Measurements from ENCODE around the gene MOV10L1.

MOV10L1 gene

DNA sequence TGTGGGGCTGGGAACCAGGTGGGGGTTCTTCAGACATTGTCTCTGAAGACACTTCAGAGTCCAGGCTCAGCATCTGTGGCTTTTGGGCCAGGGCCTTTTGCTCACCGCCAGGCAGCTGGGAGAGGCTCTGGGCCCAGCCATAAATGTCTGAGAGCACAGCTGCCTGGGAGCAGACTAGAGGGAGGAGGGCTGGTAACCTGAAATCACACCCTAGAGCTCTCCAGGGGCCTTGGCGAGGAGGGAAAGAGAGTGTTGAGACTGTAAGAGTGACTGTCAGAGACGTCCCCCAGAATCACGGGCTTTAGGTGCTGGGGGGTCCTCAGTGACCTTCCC lies 100.0 kb downstream of the MOV10L1 start:
- H3K4me3 ChIP-seq (ENCODE audit: low read length) = no peak overlapping the region
- no peaks in the 10 kb centered on the region for H3K9me3 ChIP-seq (ENCODE audit: low read length)

DNA sequence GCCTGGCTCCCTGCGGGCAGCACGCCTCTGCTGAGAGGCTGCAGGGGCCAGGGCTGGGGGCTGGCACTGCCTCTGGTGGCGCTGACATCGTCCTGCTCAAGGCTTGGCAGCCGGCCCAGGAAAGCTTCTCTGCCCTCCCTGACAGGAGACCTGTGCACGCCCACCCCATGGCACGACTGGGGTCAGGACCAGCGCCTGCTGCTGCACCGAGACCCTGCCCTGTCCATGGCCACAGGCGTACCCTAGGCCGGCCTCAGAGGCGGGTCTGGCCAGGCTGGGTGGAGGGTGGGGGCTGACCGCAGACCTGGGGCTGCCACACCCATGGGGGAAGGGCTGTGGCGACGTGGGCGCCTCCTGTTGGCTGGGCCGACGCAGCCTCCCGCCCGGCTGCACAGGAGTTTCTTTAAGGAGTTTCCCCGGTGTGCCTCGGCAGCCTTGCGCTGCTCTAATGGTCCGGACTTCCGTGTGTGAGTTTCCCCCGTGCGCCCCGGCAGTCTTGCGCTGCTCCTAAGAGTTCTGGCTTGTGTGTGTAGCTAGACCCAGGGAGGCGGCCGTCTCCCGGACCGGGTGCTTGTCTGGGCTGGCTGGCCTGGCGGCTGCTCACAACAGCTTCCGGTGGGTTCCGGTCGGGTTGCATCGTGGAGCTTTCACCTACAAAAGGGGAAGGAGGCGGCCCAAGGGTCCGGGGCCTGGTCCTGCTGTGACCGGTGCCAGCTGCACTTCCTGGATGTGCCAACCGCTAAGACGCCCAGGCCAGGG lies 100.6 kb downstream of the MOV10L1 start:
- Histone ChIP-seq H3K9me3 (ENCODE audit: low read length) (no peaks in the 10 kb centered on the region), H3K4me1 (ENCODE audit: insufficient read depth, low read length) (peaks cover 5% of the 10 kb centered on the region), H3K4me3 (ENCODE audit: low read length) (no peak overlapping the region), H3K27me3 (ENCODE audit: insufficient read depth, low read length) (no peaks in the 10 kb centered on the region), H3K36me3 (ENCODE audit: insufficient read depth, low read length) (peaks cover 11% of the 10 kb centered on the region), H2AFZ (ENCODE audit: low read depth, low read length) (no peak overlapping the region)

More for the DNA sequence above, 100.0 kb downstream of the MOV10L1 start:
- Histone ChIP-seq H3K4me1 (ENCODE audit: insufficient read depth, low read length) (peaks cover 5% of the 10 kb centered on the region), H3K36me3 (ENCODE audit: insufficient read depth, low read length) (peaks cover 7% of the 10 kb centered on the region), H3K27me3 (ENCODE audit: insufficient read depth, low read length) (no peaks in the 10 kb centered on the region), H2AFZ (ENCODE audit: low read depth, low read length) (no peak overlapping the region)

DNA sequence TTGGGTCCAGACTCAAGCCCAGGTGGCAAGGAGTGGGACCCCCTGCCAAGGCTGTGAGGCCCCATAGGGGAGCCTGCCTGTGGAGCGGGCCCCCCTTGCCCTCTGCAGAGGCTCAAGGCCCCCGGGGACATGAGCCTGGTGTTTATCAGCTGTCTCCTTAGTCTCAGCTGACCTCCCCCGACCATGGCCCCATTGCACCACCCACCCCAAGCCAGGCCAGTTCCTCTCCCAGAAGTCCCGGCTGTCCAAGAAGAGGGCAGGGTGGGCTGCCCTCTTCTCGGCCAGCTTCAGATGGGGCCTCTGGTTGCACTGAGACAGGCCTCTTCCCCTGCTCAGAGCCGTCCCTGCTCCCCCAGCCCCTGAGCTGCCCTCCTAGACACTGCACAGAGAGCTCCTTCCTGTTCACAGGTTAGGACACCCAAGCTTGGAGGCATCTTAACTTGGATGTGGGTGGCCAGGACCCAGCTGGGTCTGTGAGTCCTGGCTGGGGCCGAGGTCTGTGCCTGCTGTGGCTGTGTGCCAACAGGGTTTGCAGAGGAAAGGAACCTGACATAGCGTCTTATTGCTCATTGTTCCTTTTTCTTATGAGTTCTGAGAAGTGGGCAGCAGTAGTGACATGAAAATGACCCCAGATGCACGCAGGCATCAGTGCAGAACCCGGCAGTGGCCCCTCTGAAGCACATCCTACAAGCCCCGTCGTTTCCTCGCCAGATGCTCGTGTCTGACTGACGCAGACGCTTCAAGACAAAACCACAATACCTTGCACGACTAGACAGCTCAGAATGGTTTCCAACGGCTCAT lies 101.3 kb downstream of the MOV10L1 start:
- H3K9me3 ChIP-seq (ENCODE audit: low read length) = no peaks in the 10 kb centered on the region
- H3K4me3 ChIP-seq (ENCODE audit: low read length) = no peak overlapping the region
- H3K4me1 ChIP-seq (ENCODE audit: insufficient read depth, low read length) = peaks cover 5% of the 10 kb centered on the region
- no peak overlapping the region for H2AFZ ChIP-seq (ENCODE audit: low read depth, low read length)
- no peaks in the 10 kb centered on the region for H3K27me3 ChIP-seq (ENCODE audit: insufficient read depth, low read length)
- peaks cover 11% of the 10 kb centered on the region for H3K36me3 ChIP-seq (ENCODE audit: insufficient read depth, low read length)

DNA sequence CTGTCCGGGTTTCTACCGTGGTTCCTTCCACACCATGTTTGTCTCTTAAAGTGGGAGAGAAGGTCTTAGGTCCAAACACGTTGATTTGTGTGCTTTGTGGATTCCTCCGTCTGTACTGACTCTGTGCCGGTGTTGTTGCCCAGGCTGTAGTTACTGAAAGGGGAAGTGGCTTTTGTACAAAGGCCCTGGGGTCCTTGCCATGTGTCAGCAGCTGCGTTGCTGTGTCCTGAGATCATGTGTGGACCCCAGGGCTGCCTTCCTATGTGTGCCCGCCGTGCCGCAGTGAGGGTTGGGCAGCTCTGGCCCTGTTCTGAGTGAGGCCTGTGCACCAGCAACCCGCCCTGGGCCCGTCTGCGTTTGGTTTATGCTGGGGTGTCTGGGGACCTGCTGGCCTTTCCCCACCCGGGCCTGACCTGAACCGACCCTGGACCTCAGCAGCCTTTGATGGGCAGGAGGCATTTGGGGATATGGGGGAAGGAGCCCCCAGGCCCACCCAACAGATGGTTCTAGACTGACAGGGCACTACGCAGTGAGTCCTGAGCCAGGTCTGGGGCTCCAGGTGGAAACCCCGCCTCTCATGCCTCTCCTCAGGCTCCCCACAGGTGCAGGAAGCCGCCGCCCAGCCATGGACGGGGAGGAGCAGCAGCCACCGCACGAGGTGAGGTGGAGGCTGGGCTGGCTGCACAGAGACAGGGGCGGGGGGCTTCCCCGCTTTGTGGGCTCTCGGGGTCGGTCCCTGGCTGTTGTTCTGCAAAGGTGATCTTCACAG lies 102.8 kb downstream of the MOV10L1 start:
- peaks cover 11% of the 10 kb centered on the region for H3K36me3 ChIP-seq (ENCODE audit: insufficient read depth, low read length)
- no peak overlapping the region for H3K4me3 ChIP-seq (ENCODE audit: low read length)
- H3K4me1 ChIP-seq (ENCODE audit: insufficient read depth, low read length) = no peaks in the 10 kb centered on the region
- H2AFZ ChIP-seq (ENCODE audit: low read depth, low read length) = no peak overlapping the region
- H3K27me3 ChIP-seq (ENCODE audit: insufficient read depth, low read length) = no peaks in the 10 kb centered on the region
- H3K9me3 ChIP-seq (ENCODE audit: low read length) = no peaks in the 10 kb centered on the region

DNA sequence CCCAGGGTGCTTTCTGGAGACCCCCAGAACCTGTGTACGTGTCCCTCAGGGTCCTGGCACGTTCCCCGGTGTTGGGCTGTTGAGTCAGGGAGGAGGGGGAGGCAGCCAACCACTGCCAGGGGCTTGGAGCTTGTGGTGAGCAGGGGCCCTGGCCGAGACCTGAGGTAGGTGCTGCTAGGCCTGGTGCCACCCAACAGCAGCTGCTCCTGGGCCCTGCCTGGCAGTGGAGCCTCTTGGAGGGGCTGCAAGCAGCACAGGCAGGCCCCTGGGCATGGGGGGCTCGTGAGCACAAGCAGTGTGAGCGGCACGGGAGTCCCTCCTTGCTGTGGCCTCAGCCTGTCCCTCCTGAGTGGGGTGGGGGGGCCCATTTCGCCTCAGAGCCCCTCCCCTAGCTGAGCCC lies 103.8 kb downstream of the MOV10L1 start:
- H3K4me3 ChIP-seq (ENCODE audit: low read length) = no peak overlapping the region
- no peaks in the 10 kb centered on the region for H3K4me1 ChIP-seq (ENCODE audit: insufficient read depth, low read length)
- H2AFZ ChIP-seq (ENCODE audit: low read depth, low read length) = no peak overlapping the region

DNA sequence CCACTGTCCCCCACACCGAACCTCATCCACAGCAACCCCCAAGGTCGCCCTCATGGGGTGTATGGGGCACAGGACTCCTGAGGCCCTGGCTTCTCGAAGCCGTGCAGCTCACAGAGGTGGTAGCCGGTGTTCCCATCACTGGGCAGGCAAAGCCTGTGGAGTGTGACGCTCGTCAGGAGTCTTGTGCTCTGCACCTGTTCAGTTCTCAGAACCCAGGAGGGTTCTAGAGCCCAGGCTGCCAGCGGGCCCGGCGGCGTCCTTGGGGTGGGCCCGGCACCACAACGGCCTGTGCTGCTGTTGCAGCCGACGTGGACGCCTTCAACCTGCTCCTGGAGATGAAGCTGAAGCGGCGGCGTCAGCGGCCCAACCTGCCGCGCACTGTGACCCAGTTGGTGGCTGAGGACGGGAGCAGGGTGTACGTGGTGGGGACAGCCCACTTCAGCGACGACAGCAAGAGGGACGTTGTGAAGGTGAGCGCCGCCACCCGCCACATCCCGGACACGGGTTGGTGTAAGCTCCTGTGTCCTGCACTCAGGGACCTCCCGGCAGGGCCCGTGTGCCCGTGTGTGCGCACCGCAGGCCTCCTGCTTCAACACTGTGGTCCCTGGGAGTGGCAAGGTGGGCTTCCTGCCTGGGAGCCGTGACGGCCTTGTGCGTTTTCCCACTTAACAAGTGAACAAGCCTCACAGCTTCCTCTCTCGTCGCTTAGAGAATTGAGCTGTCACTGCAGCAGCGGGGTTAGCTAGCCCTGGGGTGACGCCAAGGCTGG lies 104.4 kb downstream of the MOV10L1 start:
- Histone ChIP-seq H3K27me3 (ENCODE audit: insufficient read depth, low read length) (no peaks in the 10 kb centered on the region), H3K4me1 (ENCODE audit: insufficient read depth, low read length) (no peaks in the 10 kb centered on the region), H3K9me3 (ENCODE audit: low read length) (no peaks in the 10 kb centered on the region), H3K4me3 (ENCODE audit: low read length) (no peak overlapping the region), H2AFZ (ENCODE audit: low read depth, low read length) (no peak overlapping the region), H3K36me3 (ENCODE audit: insufficient read depth, low read length) (peaks cover 18% of the 10 kb centered on the region)

More for the DNA sequence above, 103.8 kb downstream of the MOV10L1 start:
- H3K9me3 ChIP-seq (ENCODE audit: low read length) = no peaks in the 10 kb centered on the region
- H3K27me3 ChIP-seq (ENCODE audit: insufficient read depth, low read length) = no peaks in the 10 kb centered on the region
- peaks cover 15% of the 10 kb centered on the region for H3K36me3 ChIP-seq (ENCODE audit: insufficient read depth, low read length)

DNA sequence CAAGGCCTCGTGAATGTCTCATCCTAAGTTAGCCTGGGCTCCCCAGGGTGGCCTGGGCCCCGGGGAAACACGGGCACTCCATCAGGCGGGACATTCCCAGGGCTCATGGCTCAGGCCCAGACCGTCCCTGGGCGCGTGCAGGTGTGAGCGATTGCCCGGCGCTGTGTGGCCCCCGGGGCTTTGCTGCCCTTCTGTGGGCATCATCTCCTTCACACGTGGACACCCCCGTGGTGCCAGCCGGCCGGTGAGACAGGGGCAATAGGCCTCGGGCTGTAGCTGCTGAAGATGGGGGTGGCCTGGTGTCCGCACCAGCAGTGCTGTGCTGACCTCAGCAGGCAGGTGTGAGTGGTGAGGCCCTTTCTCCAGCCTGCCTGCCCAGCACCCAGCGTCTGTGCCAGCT lies 106.5 kb downstream of the MOV10L1 start:
- Histone ChIP-seq H3K36me3 (ENCODE audit: insufficient read depth, low read length) (peaks cover 18% of the 10 kb centered on the region), H3K4me3 (ENCODE audit: low read length) (no peak overlapping the region), H2AFZ (ENCODE audit: low read depth, low read length) (no peak overlapping the region), H3K27me3 (ENCODE audit: insufficient read depth, low read length) (no peaks in the 10 kb centered on the region), H3K9me3 (ENCODE audit: low read length) (no peaks in the 10 kb centered on the region), H3K4me1 (ENCODE audit: insufficient read depth, low read length) (peaks cover 9% of the 10 kb centered on the region)

DNA sequence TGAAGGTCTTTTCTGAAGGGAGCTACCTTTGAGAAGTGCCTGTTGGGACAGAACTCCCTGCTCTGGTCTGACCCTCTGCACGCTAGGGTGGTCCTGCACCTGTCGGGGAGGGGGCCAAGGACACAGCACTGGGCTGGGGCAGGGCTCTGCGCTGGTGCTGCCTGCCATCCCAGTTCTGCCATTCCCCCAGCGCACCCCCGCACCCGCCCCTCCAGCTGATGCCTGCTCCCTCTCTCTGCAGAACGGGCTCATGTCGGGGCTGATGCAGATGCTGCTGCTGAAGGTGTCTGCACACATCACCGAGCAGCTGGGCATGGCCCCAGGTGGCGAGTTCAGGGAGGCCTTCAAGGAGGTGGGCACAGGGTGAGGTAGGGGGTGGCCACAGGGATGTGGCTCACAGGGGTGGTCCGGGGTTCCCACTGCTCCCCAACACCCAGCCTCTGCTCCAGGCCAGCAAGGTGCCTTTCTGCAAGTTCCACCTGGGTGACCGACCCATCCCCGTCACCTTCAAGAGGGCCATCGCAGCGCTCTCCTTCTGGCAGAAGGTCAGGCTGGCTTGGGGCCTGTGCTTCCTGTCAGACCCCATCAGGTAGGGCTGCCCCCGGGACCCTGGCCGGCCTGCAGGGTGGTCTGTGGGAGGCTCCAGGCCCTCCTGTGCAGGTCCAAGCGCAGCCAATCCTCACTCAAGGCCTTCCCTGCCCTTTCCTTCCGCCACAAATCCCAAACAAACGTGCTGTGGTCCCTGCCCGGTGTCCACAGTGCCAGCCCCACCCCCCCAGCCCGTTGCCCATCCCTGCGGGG lies 107.4 kb downstream of the MOV10L1 start:
- H3K9me3 ChIP-seq (ENCODE audit: low read length) = no peaks in the 10 kb centered on the region
- H3K27me3 ChIP-seq (ENCODE audit: insufficient read depth, low read length) = no peaks in the 10 kb centered on the region
- H3K36me3 ChIP-seq (ENCODE audit: insufficient read depth, low read length) = peaks cover 18% of the 10 kb centered on the region
- peaks cover 15% of the 10 kb centered on the region for H3K4me1 ChIP-seq (ENCODE audit: insufficient read depth, low read length)
- H2AFZ ChIP-seq (ENCODE audit: low read depth, low read length) = no peak overlapping the region
- H3K4me3 ChIP-seq (ENCODE audit: low read length) = no peak overlapping the region

DNA sequence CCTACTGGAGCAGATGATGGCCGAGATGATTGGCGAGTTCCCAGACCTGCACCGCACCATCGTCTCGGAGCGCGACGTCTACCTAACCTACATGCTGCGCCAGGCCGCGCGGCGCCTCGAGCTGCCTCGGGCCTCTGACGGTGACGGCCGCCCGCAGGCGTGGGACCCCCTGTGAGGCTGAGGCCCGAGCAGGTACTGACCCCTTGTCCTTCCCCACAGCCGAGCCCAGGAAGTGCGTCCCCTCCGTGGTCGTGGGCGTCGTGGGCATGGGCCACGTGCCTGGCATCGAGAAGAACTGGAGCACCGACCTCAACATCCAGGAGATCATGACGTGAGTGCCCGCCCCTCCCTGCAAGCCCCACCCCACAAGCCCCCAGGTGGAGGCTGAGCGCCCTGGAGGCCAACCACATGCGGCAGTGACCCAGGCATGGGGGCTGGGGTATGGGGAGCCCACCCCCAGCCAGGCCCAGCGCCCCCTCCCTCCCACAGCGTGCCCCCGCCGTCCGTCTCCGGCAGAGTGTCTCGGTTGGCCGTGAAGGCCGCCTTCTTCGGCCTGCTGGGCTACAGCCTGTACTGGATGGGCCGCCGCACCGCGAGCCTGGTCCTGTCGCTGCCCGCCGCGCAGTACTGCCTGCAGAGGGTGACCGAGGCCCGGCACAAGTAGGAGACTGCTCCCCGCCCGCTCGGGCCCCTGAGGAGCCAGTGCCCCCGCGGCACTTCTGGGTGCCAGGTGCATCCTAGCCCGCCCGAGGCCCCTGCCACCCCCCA lies 108.2 kb downstream of the MOV10L1 start:
- Histone ChIP-seq H3K36me3 (ENCODE audit: insufficient read depth, low read length) (peaks cover 19% of the 10 kb centered on the region), H3K27me3 (ENCODE audit: insufficient read depth, low read length) (no peaks in the 10 kb centered on the region), H3K4me1 (ENCODE audit: insufficient read depth, low read length) (peaks cover 18% of the 10 kb centered on the region), H2AFZ (ENCODE audit: low read depth, low read length) (no peak overlapping the region), H3K9me3 (ENCODE audit: low read length) (no peaks in the 10 kb centered on the region), H3K4me3 (ENCODE audit: low read length) (no peak overlapping the region)

DNA sequence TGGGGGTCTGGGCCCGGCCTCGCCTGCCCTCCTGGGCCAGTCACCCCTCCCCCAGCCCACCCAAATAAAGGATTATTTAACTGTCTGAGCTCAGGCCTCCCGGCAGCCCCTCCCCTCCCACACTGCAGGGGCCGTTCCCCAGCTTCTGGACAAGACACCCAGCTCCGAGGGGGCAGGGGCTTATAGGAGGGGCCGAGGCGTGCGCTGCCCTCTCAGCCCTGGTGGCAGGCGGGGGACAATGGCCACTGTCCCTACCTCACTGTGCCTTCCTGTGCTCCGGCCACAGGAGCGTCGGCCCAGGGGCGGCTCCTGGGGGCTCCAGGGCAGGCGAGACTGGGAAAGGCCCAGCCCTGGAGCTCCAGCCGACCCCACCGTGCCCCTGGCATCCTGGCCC lies 108.8 kb downstream of the MOV10L1 start:
- Histone ChIP-seq H3K36me3 (ENCODE audit: insufficient read depth, low read length) (peaks cover 25% of the 10 kb centered on the region), H3K4me1 (ENCODE audit: insufficient read depth, low read length) (peaks cover 18% of the 10 kb centered on the region), H2AFZ (ENCODE audit: low read depth, low read length) (no peak overlapping the region), H3K4me3 (ENCODE audit: low read length) (no peak overlapping the region), H3K27me3 (ENCODE audit: insufficient read depth, low read length) (no peaks in the 10 kb centered on the region), H3K9me3 (ENCODE audit: low read length) (peaks cover 5% of the 10 kb centered on the region)

DNA sequence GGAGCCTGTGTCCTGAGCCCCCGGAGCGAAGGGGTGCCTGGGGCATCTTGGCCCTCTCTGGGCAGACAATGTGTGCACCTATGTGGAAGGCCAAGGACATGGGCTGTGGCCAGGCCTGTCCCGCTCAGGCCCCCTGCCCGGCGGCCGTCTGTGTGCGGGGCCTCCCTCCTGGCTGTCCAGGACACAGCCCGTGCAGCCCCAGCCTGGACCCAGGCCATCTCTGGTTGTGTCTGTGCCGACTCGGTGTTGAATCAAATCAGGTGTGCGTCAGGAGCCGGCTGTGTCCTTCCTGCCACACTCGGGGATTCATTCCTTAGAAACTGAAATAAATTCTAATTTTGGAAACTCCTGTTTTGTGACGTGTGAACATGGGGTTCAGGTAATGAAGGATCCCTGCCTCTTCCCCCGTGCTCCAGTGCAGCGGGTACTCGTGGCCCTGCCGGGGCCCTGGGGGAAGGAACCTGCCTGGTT lies 109.5 kb downstream of the MOV10L1 start:
- Histone ChIP-seq H2AFZ (ENCODE audit: low read depth, low read length) (no peak overlapping the region), H3K36me3 (ENCODE audit: insufficient read depth, low read length) (peaks cover 26% of the 10 kb centered on the region), H3K9me3 (ENCODE audit: low read length) (peaks cover 5% of the 10 kb centered on the region), H3K4me3 (ENCODE audit: low read length) (no peak overlapping the region), H3K4me1 (ENCODE audit: insufficient read depth, low read length) (peaks cover 18% of the 10 kb centered on the region), H3K27me3 (ENCODE audit: insufficient read depth, low read length) (no peaks in the 10 kb centered on the region)

Measured in neuron (in vitro differentiated cells).